Epithelial cell of proximal tubule (primary cell): Measurements from ENCODE around the gene MEIS2. TPM values are rescaled to one million over a fixed set of nuclear protein-coding genes. Genes with fewer than 3 reads are reported as not detected.

Experiments
- DNase-seq: peaks from one replicate; pipeline ENCODE4 v3.0.0-alpha.2; 2011; ENCODE audit warnings: low read depth
- H3K4me3 ChIP-seq: 2 replicates; pipeline ENCODE4 v1.5.1; 2011; ENCODE audit warnings: low read depth, mild to moderate bottlenecking, low read length
- CTCF ChIP-seq: conservative IDR thresholded peaks from 2 replicates; pipeline ENCODE4 v1.5.1; 2012; ENCODE audit warnings: low read depth, mild to moderate bottlenecking, low read length
- total RNA-seq: library from RNA; depleted of rRNA; stranded (reverse); fragments of >200 nt; gene quantifications from 2 replicates; pipeline ENCODE4 v1.2.3, GENCODE V29; 2015

Gene MEIS2
- total RNA-seq, 1 donor from 2014 or later, result 14.0 TPM

- no peak for TF ChIP-seq CTCF
- DNase-seq, result no peak
- no peak overlapping the region for H3K4me3 ChIP-seq
Measured at GRCh38 chr15:36917411-36918267, 182.7 kb downstream of the MEIS2 start.

GRCh38 chr15:36914960-36915808, 185.2 kb downstream of the MEIS2 start:
- H3K4me3 ChIP-seq, result no peak overlapping the region
- no peak for TF ChIP-seq CTCF
- no peak for DNase-seq

GRCh38 chr15:36914466-36914865, 185.9 kb downstream of the MEIS2 start:
- DNase-seq, result no peak
- TF ChIP-seq CTCF, result no peak
- no peak overlapping the region for H3K4me3 ChIP-seq

- TF ChIP-seq CTCF, result no peak
- H3K4me3 ChIP-seq, result no peak overlapping the region
- no peak for DNase-seq
Measured at GRCh38 chr15:36912311-36912712, 188.0 kb downstream of the MEIS2 start.

GRCh38 chr15:36911322-36911944, 188.9 kb downstream of the MEIS2 start:
- DNase-seq, result no peak
- H3K4me3 ChIP-seq, result no peak overlapping the region

GRCh38 chr15:36908991-36909390, 191.4 kb downstream of the MEIS2 start:
- DNase-seq, result no peak
- no peak for TF ChIP-seq CTCF

More at GRCh38 chr15:36911322-36911944, 188.9 kb downstream of the MEIS2 start:
- TF ChIP-seq CTCF, result no peak

More at GRCh38 chr15:36908991-36909390, 191.4 kb downstream of the MEIS2 start:
- H3K4me3 ChIP-seq, result no peak overlapping the region
